AG04449 (cell line): ENCODE results near the gene LDLRAD3.

Source experiments
- CTCF ChIA-PET: fragments of 350-600 bp; formaldehyde crosslinking; extraction: SDS; loops from one replicate; lab custom pipeline; 2021; ENCODE audit warnings: antibody characterized with exemption; lab: Yijun Ruan, JAX
- POLR2A ChIA-PET: fragments of 400-600, 350-600 bp; formaldehyde crosslinking; extraction: SDS; loops from one replicate; lab custom pipeline; 2020; ENCODE audit warnings: antibody characterized with exemption, inconsistent platforms; lab: Yijun Ruan, JAX
- DNase-seq: peaks from one replicate; pipeline ENCODE4 v3.0.0-alpha.2; 2010; ENCODE audit warnings: low read depth, low spot score
- H3K4me3 ChIP-seq: 2 replicates; pipeline ENCODE4 v1.5.1; 2011; ENCODE audit warnings: low read depth, mild to moderate bottlenecking, control low read depth, low read length
- TF ChIP-seq, protein P1 (sequence below): IDR thresholded peaks from one replicate; pipeline ENCODE4 v1.5.1; 2011; ENCODE audit warnings: mild to moderate bottlenecking, moderate library complexity, low read length, control low read depth, inconsistent platforms; ENCODE audit not compliant: insufficient read depth; ENCODE audit errors: missing control alignments

The LDLRAD3 gene

DNA sequence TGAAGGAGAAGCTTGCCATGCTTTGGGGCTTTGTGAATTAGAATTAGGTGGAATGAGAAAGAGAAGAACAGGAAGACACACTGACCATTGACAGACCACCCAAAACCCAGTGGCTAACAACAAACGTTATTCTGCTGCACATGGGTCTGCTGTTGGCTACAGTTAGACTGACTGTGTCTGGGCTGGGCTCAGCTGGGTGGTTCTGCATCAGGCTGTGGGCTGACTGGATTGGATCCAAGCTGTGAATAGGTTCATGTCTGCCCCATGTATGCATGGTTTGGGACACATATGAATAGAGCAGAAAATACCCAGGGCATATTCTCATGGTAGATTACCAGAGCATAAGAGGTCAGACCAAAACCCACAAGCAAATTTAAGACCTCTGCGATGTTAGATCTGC, 11.7 kb upstream of the LDLRAD3 start:
- CTCF ChIA-PET = interaction anchor here (1.0 kb wide), 1 partner anchor 110 kb away, joined by 6 read pairs; no protein-coding TSS in a partner anchor

DNA sequence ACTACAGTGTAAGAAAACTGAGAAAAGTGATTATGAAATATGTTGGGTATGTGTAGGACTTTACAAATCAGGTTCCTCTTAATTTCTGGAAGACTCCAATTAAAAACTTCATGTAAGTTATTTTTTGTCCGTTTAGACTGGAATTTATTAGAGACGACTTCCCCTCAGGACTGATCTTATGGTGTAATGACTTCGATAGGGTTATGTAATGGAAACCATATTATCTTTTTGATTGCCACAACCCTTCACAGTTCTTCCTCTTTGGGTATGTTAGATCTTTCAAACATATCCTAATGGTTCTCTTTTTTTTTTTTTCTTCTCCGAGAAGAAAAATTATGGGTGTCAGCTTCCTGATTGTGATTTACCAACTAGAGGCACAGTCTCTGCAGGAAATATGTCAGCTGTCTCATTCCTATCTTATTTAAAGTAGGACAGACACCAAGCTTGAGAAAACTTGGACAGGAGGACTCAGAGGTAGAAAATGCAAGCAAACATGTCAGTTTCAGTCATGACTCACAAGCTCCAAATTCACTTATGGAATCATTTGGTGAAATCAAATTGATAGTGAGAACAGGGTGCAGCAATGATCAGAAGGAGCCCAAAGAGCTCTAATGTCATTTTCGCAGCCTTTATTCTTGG, 11.1 kb upstream of the LDLRAD3 start:
- TF ChIP-seq, protein P1, sequence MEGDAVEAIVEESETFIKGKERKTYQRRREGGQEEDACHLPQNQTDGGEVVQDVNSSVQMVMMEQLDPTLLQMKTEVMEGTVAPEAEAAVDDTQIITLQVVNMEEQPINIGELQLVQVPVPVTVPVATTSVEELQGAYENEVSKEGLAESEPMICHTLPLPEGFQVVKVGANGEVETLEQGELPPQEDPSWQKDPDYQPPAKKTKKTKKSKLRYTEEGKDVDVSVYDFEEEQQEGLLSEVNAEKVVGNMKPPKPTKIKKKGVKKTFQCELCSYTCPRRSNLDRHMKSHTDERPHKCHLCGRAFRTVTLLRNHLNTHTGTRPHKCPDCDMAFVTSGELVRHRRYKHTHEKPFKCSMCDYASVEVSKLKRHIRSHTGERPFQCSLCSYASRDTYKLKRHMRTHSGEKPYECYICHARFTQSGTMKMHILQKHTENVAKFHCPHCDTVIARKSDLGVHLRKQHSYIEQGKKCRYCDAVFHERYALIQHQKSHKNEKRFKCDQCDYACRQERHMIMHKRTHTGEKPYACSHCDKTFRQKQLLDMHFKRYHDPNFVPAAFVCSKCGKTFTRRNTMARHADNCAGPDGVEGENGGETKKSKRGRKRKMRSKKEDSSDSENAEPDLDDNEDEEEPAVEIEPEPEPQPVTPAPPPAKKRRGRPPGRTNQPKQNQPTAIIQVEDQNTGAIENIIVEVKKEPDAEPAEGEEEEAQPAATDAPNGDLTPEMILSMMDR = no peak
- CTCF ChIA-PET = interaction anchor here (1.1 to 1.8 kb wide), 3 partner anchors 111 to 325 kb away, joined by 3 to 7 read pairs (median 3); no protein-coding TSS in a partner anchor
- DNase-seq = no peak
- H3K4me3 ChIP-seq = no peak overlapping the region
- POLR2A ChIA-PET = no interaction called here

More for the DNA sequence above, 11.7 kb upstream of the LDLRAD3 start:
- POLR2A ChIA-PET = no interaction called here
- TF ChIP-seq, protein P1 = no peak
- no peak for DNase-seq
- H3K4me3 ChIP-seq = no peak overlapping the region

- CTCF ChIA-PET = interaction anchor here (1.0 to 1.8 kb wide), 4 partner anchors 111 to 332 kb away, joined by 3 to 7 read pairs (median 3); no protein-coding TSS in a partner anchor
- DNase-seq = no peak
- TF ChIP-seq, protein P1 = no peak
- POLR2A ChIA-PET = no interaction called here
- H3K4me3 ChIP-seq = no peak overlapping the region
Measured at GRCh38 chr11:35933320-35933871, 10.5 kb upstream of the LDLRAD3 start.

- ChIA-PET POLR2A (no interaction called here), CTCF (interaction anchor here (1.0 to 1.8 kb wide), 2 partner anchors 112 to 331 kb away, joined by 3 to 7 read pairs; no protein-coding TSS in a partner anchor)
- TF ChIP-seq, protein P1 = no peak
- no peak overlapping the region for H3K4me3 ChIP-seq
- DNase-seq = no peak
Measured at GRCh38 chr11:35934271-35934670, 9.6 kb upstream of the LDLRAD3 start.

DNA sequence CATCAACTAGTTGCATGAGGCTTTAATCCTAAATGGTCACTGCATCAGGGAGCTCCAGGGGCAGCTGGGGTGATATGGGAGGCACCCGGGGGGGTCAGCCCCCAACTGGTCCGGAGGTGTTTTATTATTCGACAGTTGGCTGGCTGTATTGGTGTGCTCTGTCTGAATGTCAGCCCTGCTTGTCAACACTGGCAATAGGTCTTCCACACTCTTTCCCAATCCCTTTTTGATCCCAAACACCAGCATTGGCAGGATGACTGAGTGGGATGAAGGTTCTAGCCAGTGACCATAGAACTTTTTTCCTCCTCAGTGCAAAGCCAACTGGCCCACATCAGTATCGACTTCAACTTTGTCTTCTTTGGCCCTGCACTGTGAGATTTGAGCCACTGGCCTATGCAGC, 8.9 kb upstream of the LDLRAD3 start:
- ChIA-PET CTCF (interaction anchor here (2.1 kb wide), 1 partner anchor 108 kb away, joined by 5 read pairs; no protein-coding TSS in a partner anchor), POLR2A (no interaction called here)
- TF ChIP-seq, protein P1 = no peak
- no peak for DNase-seq
- no peak overlapping the region for H3K4me3 ChIP-seq

DNA sequence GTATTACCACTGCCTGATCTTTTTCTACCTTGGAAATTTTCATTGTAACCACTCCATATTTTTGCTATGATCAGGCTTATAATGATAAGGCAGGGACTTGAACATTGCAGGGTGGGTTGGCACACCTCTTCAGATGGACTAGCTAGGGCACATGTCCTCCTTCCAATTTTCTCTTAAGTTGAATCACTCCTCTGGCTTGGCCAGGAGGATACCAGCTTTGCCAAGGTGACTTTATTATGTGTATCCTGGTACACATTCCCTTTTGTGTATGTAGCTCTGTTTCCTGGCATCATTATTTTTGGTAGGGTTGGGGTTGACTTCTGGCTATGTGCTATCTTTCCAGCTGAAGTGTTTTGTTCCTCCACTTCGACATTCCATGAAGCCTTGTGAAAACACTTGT, 8.5 kb upstream of the LDLRAD3 start:
- ChIA-PET CTCF (interaction anchor here (2.1 kb wide), 1 partner anchor 108 kb away, joined by 5 read pairs; no protein-coding TSS in a partner anchor), POLR2A (no interaction called here)
- no peak overlapping the region for H3K4me3 ChIP-seq
- TF ChIP-seq, protein P1 = no peak
- no peak for DNase-seq
